Measurements from ENCODE around the gene COQ8B. TPM values are rescaled to one million over a fixed set of nuclear protein-coding genes. Genes with fewer than 3 reads are reported as not detected.

COQ8B gene
- total and polyA plus RNA-seq, 2 experiments from 2014 or later, result 82.5 to 90.6 TPM

DNA sequence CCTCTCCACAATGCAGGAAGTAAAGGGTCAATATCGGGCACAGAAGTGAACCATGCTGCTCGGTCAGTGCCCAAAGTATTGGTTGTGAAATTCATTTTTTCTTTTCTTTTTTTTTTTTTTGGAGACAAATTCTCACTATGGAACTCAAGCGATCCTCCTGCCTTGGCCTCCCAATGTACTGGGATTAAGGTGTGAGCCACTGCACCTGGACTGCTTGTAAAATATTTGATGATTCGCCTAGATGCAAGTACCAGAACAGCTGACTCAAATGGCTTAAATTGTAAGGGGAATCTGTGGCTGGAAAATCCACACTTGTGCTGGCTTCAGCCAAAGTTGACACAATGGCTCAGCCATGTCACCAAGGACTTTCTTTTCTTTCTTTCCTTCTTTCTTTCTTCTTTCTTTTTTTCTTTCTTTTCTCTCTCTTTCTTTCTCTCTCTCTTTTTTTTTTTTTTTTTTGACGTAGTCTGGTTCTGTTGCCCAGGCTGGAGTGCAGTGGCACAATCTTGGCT lies 69.9 kb downstream of the COQ8B start:
- no peaks in the 10 kb centered on the region for H3K36me3 ChIP-seq
- TF ChIP-seq, protein P1, sequence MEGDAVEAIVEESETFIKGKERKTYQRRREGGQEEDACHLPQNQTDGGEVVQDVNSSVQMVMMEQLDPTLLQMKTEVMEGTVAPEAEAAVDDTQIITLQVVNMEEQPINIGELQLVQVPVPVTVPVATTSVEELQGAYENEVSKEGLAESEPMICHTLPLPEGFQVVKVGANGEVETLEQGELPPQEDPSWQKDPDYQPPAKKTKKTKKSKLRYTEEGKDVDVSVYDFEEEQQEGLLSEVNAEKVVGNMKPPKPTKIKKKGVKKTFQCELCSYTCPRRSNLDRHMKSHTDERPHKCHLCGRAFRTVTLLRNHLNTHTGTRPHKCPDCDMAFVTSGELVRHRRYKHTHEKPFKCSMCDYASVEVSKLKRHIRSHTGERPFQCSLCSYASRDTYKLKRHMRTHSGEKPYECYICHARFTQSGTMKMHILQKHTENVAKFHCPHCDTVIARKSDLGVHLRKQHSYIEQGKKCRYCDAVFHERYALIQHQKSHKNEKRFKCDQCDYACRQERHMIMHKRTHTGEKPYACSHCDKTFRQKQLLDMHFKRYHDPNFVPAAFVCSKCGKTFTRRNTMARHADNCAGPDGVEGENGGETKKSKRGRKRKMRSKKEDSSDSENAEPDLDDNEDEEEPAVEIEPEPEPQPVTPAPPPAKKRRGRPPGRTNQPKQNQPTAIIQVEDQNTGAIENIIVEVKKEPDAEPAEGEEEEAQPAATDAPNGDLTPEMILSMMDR (IDR thresholded peaks at IDR 0.05; ENCODE audit: low read depth, low read length), result no peak
- H3K4me3 ChIP-seq, result no peak overlapping the region
- DNase-seq (ENCODE audit: low read depth in 1 of 2, low spot score in 1 of 2), result no peak
- no peak overlapping the region for H3K27ac ChIP-seq
- no peaks in the 10 kb centered on the region for H3K9me3 ChIP-seq (ENCODE audit: low read depth)
- no peaks in the 10 kb centered on the region for H3K27me3 ChIP-seq
- no peaks in the 10 kb centered on the region for H3K4me1 ChIP-seq (ENCODE audit: low read depth)

DNA sequence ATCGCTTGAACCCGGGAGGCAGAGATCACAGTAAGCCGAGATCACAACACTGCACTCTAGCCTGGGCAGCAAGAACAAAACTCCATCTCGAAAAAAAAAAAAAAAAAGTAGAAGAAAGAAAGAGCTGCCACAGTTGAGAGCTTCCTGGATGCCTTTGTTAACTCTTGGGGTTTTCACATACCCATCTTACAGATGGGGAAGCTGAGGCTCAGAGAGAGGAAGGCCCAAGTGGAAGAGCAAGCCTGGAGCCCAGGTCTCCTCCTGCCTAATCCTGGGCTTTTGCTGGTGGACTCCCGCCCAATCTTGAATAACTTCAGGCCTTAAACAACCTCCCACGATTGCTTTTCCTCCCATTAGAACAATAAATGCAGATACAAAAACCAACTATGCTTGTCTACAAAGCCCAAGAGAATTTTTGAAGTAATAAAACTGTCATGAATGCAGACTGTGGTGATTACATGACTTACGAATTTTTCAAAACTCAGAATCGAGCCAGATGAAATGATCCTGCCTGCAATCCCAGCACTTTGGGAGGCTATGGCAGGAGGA lies 73.9 kb downstream of the COQ8B start:
- no peaks in the 10 kb centered on the region for H3K9me3 ChIP-seq (ENCODE audit: low read depth)
- peaks cover 14% of the 10 kb centered on the region for H3K4me1 ChIP-seq (ENCODE audit: low read depth)
- no peak for DNase-seq (ENCODE audit: low read depth in 1 of 2, low spot score in 1 of 2)
- no peaks in the 10 kb centered on the region for H3K27me3 ChIP-seq
- no peak overlapping the region for H3K27ac ChIP-seq
- H3K36me3 ChIP-seq, result no peaks in the 10 kb centered on the region
- no peak overlapping the region for H3K4me3 ChIP-seq
- TF ChIP-seq, protein P1 (IDR thresholded peaks at IDR 0.05; ENCODE audit: low read depth, low read length), result no peak

DNA sequence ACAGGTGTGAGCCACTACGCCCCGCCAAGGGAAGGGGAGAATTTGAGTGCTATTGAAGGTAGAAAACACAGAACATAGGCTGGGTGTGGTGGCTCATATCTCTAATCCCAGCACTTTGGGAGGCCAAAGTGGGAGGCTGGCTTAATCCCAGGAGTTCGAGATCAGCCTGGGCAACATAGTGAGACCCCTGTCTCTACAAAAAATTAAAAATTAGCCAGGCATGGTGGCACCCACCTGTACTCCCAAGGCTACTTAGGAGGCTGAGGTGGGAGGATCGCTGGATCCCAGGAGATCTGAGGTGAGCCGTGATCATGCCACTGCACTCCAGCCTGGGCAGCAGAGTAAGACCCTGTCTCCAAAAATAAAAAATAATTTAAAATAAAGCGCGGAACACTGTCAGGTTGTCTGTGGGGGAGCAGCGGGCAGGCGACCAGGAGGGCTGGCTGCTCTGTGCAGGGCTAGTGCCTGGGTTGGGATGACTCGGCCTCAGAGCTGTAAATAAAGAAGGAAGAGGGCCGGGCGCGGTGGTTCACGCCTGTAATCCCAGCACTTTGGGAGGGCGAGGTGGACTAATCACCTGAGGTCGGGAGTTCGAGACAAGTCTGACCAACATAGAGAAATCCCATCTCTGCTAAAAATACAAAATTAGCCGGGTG lies 74.5 kb downstream of the COQ8B start:
- Histone ChIP-seq H3K27me3 (no peaks in the 10 kb centered on the region), H3K36me3 (no peaks in the 10 kb centered on the region), H3K27ac (no peak overlapping the region), H3K9me3 (ENCODE audit: low read depth) (no peaks in the 10 kb centered on the region), H3K4me3 (no peak overlapping the region), H3K4me1 (ENCODE audit: low read depth) (peaks cover 14% of the 10 kb centered on the region)
- DNase-seq (ENCODE audit: low read depth in 1 of 2, low spot score in 1 of 2), result no peak
- TF ChIP-seq, protein P1 (IDR thresholded peaks at IDR 0.05; ENCODE audit: low read depth, low read length), result no peak

Other genes with a start within 250 kb of the COQ8B start
- 2.3 and 5.5 TPM in 2 replicates for gene SPTBN4, start 249.9 kb downstream of the COQ8B start, total RNA-seq
- gene SPTBN4, start 249.9 kb downstream of the COQ8B start, polyA plus RNA-seq, result 0.32 and 4.6 TPM in 2 replicates
- gene SHKBP1, start 140.0 kb downstream of the COQ8B start, total RNA-seq, result 53.3 and 63.6 TPM in 2 replicates
- gene SHKBP1, start 140.0 kb downstream of the COQ8B start, polyA plus RNA-seq, result 70.1 and 83.4 TPM in 2 replicates
- gene LTBP4, start 115.5 kb downstream of the COQ8B start, total RNA-seq, result 85.3 and 203 TPM in 2 replicates
- 158 and 255 TPM in 2 replicates for gene LTBP4, start 115.5 kb downstream of the COQ8B start, polyA plus RNA-seq
- gene NUMBL, start 26.2 kb downstream of the COQ8B start, total RNA-seq, result 17.1 and 21.7 TPM in 2 replicates
- gene NUMBL, start 26.2 kb downstream of the COQ8B start, polyA plus RNA-seq, result 12.6 and 13.8 TPM in 2 replicates
- 19.1 and 19.4 TPM in 2 replicates for gene ITPKC, start 226 bp upstream of the COQ8B start, total RNA-seq
- 12.5 and 15.4 TPM in 2 replicates for gene ITPKC, start 226 bp upstream of the COQ8B start, polyA plus RNA-seq
- 7.6 and 9.6 TPM in 2 replicates for gene ACTMAP, start 33.6 kb upstream of the COQ8B start, total RNA-seq
- 30.4 and 40.0 TPM in 2 replicates for gene ACTMAP, start 33.6 kb upstream of the COQ8B start, polyA plus RNA-seq
- 158 and 230 TPM in 2 replicates for gene SNRPA, start 34.3 kb upstream of the COQ8B start, total RNA-seq
- 145 and 155 TPM in 2 replicates for gene SNRPA, start 34.3 kb upstream of the COQ8B start, polyA plus RNA-seq
- gene MIA, start 58.6 kb upstream of the COQ8B start, total RNA-seq, result not detected in 2 replicates
- gene MIA, start 58.6 kb upstream of the COQ8B start, polyA plus RNA-seq, result not detected in 2 replicates
- gene RAB4B, start 61.4 kb upstream of the COQ8B start, total RNA-seq, result 15.8 and 21.8 TPM in 2 replicates
- gene RAB4B, start 61.4 kb upstream of the COQ8B start, polyA plus RNA-seq, result 21.3 and 38.9 TPM in 2 replicates
- 99.5 and 109 TPM in 2 replicates for gene EGLN2, start 82.3 kb upstream of the COQ8B start, total RNA-seq
- 96.4 and 122 TPM in 2 replicates for gene EGLN2, start 82.3 kb upstream of the COQ8B start, polyA plus RNA-seq
- gene CYP2A6, start 133.6 kb upstream of the COQ8B start, total RNA-seq, result 0.42 TPM in 1 of 2 replicates, not detected in the other
- gene CYP2A6, start 133.6 kb upstream of the COQ8B start, polyA plus RNA-seq, result 0.25 TPM in 1 of 2 replicates, not detected in the other
- gene CYP2A7, start 165.3 kb upstream of the COQ8B start, total RNA-seq, result not detected in 2 replicates
- not detected in 2 replicates for gene CYP2A7, start 165.3 kb upstream of the COQ8B start, polyA plus RNA-seq

All from cardiac muscle cell (in vitro differentiated cells and primary cell).